Gastrocnemius medialis (tissue), 4 donors: Measurements from ENCODE around the gene THAP12. TPM values are rescaled to one million over a fixed set of nuclear protein-coding genes. Genes with fewer than 3 reads are reported as not detected.

ENCODE experiments used
- ATAC-seq, 2 donors: fragments of 150-250 bp; one replicate each; pipeline ENCODE4 v1.9.1; 2016
- DNase-seq, 2 donors: peaks; one replicate each; pipeline ENCODE4 v3.0.0-alpha.2; 2019
- H3K27ac ChIP-seq, 4 donors: fragments of 200-600 bp; sonication (generic); 1 replicate in 1 of 4; 2 replicates in 3 of 4; pipeline ENCODE4 v1.5.1; 2016 to 2018; ENCODE audit warnings: mild to moderate bottlenecking in 2 of 4, moderate library complexity in 1 of 4
- H3K27me3 ChIP-seq, 3 donors: fragments of 200-600 bp; sonication (generic) in 2 of 3; 1 replicate in 1 of 3; 2 replicates in 2 of 3; pipeline versions ENCODE4 v1.5.1 to v1.6.0; 2016 to 2019; ENCODE audit warnings: mild to moderate bottlenecking in 1 of 3, moderate library complexity in 1 of 3
- H3K36me3 ChIP-seq, 2 donors: fragments of 200-600 bp; sonication (generic) in 1 of 2; one replicate each; pipeline ENCODE4 v1.5.1; 2017 to 2018
- H3K4me1 ChIP-seq, 2 donors: fragments of 200-600 bp; sonication (generic) in 1 of 2; one replicate each; pipeline ENCODE4 v1.5.1; 2016 to 2017; ENCODE audit warnings: mild to moderate bottlenecking in 2 of 2
- H3K4me3 ChIP-seq, 4 donors: fragments of 200-600 bp; sonication (generic) in 3 of 4; 1 replicate in 1 of 4; 2 replicates in 3 of 4; pipeline ENCODE4 v1.5.1; 2016 to 2019; ENCODE audit warnings: mild to moderate bottlenecking in 2 of 4
- H3K9me3 ChIP-seq, 3 donors: fragments of 200-600 bp; sonication (generic) in 2 of 3; 1 replicate in 1 of 3; 2 replicates in 2 of 3; pipeline ENCODE4 v1.5.1; 2016 to 2019
- POLR2A ChIP-seq, 2 donors: fragments of 450-650 bp; IDR thresholded peaks; one replicate each; pipeline ENCODE4 v1.6.1; 2017; ENCODE audit warnings: antibody characterized with exemption in 2 of 2, mild to moderate bottlenecking in 2 of 2, moderate library complexity in 2 of 2
- in situ Hi-C, 4 donors: fragments of 200-750 bp; cut with MboI; loops; one replicate each; pipeline versions ENCODE4 v1.15.0 to v1.8.0; 2017; ENCODE audit warnings: low sequenced_read_pairs in 4 of 4
- intact Hi-C: fragments of 100-400 bp; cut with DNase I; formaldehyde crosslinking; loops from one replicate; pipeline ENCODE4 v1.15.1; 2023; ENCODE audit warnings: low total_unique reads
- total RNA-seq, 4 donors: library from RNA; depleted of rRNA; stranded (reverse); fragments of >200 nt; gene quantifications; one replicate each; pipeline versions ENCODE4 v1.1.0 to v1.2.3, GENCODE V29; 2016
- TF ChIP-seq, protein P1 (sequence below), 5 experiments: fragments of 450-650 bp in 3 of 5; fragments of 200-600 bp in 2 of 5; sonication (generic) in 2 of 5; IDR thresholded peaks in 4 of 5; conservative IDR thresholded peaks in 1 of 5; 1 replicate in 4 of 5; 2 replicates in 1 of 5; pipeline ENCODE4 v1.5.1; 2016 to 2019; ENCODE audit warnings: antibody characterized with exemption in 5 of 5, mild to moderate bottlenecking in 3 of 5, moderate library complexity in 3 of 5

Gene THAP12
- total RNA-seq, 4 donors from 2014 or later, result 24.5 to 35.3 (median 30.2) TPM

DNA sequence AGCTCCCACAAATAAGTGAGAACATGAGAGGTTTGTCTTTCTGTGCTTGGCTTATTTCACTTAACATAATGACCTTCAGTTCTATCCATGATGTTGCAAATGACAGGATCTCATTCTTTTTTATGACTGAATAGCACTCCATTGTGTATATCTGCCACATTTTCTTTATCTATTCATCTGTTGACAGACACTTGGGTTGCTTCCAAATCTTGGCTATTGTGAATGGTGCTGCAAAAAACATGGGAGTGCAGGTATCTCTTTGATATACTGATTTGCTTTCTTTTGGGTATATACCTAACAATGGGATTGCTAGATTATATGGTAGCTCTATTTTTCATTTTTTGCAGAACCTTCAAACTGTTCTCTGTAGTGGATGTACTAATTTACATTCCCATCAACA lies 13.5 kb upstream of the THAP12 start:
- no peak overlapping the region for H3K27ac ChIP-seq
- no peak overlapping the region for H3K4me3 ChIP-seq
- intact Hi-C loops, result no loop called here
- H3K4me1 ChIP-seq, result peaks cover 0 to 4% of the 10 kb centered on the region in 2 donors
- no peak for DNase-seq
- no peak for ATAC-seq
- no peaks in the 10 kb centered on the region for H3K36me3 ChIP-seq
- TF ChIP-seq POLR2A (IDR thresholded peaks at IDR 0.05), result no peak
- TF ChIP-seq, protein P1, sequence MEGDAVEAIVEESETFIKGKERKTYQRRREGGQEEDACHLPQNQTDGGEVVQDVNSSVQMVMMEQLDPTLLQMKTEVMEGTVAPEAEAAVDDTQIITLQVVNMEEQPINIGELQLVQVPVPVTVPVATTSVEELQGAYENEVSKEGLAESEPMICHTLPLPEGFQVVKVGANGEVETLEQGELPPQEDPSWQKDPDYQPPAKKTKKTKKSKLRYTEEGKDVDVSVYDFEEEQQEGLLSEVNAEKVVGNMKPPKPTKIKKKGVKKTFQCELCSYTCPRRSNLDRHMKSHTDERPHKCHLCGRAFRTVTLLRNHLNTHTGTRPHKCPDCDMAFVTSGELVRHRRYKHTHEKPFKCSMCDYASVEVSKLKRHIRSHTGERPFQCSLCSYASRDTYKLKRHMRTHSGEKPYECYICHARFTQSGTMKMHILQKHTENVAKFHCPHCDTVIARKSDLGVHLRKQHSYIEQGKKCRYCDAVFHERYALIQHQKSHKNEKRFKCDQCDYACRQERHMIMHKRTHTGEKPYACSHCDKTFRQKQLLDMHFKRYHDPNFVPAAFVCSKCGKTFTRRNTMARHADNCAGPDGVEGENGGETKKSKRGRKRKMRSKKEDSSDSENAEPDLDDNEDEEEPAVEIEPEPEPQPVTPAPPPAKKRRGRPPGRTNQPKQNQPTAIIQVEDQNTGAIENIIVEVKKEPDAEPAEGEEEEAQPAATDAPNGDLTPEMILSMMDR (IDR thresholded peaks at IDR 0.05 in 4 of 5, conservative IDR thresholded peaks at IDR 0.05 in 1 of 5), result no peak
- in situ Hi-C loops, result no loop called here
- H3K9me3 ChIP-seq, result no peaks in the 10 kb centered on the region
- H3K27me3 ChIP-seq, result no peaks in the 10 kb centered on the region

DNA sequence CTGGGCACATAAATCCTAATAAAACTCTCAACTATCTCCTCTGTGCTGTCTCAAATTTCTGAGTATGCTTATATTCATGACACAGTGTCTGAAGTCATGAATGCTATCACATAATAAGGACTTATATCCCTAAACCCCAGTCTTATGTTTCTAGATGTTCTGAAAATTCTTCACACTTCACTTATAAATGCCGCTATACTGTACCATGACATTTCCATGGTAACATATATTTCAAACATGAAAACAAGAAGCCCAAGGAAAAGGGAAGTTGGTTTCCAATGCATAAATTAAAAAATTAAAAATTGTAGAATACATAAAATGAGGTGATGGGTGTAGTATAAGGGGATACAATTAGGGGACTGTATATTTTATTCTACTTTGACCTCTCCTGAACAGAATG lies 11.9 kb upstream of the THAP12 start:
- TF ChIP-seq, protein P1 (IDR thresholded peaks at IDR 0.05 in 4 of 5, conservative IDR thresholded peaks at IDR 0.05 in 1 of 5), result no peak
- no peak for TF ChIP-seq POLR2A (IDR thresholded peaks at IDR 0.05)
- Histone ChIP-seq H3K36me3 (no peaks in the 10 kb centered on the region), H3K27me3 (no peaks in the 10 kb centered on the region), H3K4me1 (peaks cover 0 to 4% of the 10 kb centered on the region in 2 donors), H3K27ac (no peak overlapping the region), H3K9me3 (no peaks in the 10 kb centered on the region), H3K4me3 (no peak overlapping the region)
- in situ Hi-C loops, result no loop called here
- intact Hi-C loops, result no loop called here
- ATAC-seq (no peak), DNase-seq (no peak)

DNA sequence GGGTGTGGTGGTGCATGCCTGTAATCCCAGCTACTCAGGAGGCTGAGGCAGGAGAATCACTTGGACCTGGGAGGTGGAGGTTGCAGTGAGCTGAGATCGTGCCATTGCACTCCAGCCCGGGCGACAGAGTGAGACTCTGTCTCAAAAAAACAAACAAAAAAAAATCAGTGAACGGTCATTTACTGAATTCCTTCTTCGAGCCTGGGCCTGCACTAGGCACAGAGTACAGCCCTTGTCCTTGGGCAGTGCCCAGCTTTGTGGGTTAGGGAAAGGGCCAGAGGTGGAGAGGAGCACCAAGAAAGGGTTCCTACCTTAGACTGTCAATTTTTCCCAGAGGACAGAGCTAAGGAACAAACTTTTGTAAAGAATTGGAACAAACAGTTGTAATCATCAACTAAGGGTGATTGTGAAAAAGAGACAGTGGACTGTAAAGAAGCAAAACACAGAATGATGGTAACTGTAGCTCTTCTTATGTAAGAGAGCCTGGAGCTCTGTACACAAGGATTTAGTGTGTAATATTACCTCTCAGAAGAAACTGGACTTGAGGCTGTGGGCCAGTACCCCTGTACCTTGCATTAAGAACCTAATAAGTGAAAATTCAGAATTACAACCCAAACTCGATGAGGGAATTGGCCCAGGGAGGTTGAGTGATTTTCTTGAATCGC lies 11.0 kb upstream of the THAP12 start:
- DNase-seq (no peak), ATAC-seq (no peak)
- Histone ChIP-seq H3K36me3 (no peaks in the 10 kb centered on the region), H3K27ac (no peak overlapping the region), H3K4me3 (no peak overlapping the region), H3K9me3 (no peaks in the 10 kb centered on the region), H3K4me1 (peaks cover 0 to 4% of the 10 kb centered on the region in 2 donors), H3K27me3 (no peaks in the 10 kb centered on the region)
- in situ Hi-C loops (no loop called here), intact Hi-C loops (no loop called here)
- TF ChIP-seq, protein P1 (IDR thresholded peaks at IDR 0.05 in 4 of 5, conservative IDR thresholded peaks at IDR 0.05 in 1 of 5), result no peak
- TF ChIP-seq POLR2A (IDR thresholded peaks at IDR 0.05), result no peak

DNA sequence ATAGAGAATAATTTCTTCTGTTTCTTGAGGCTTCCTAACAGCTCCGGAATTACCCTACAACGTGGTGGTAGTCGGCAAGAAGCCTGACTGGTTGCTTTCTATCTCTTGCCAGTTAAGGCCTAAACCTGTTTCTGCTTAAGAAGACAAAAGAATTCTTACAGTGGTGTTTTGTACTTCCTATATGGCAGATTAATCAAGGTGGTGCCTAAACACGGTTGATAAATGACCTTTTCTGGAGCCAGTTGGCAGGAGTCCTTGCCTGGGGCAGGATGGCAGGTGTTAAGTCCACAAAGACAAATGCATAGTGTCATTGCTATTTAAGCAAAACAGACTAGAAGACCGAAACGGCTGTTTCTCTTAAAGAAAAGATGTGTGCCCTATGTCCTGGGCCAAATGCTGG lies 10.1 kb upstream of the THAP12 start:
- Histone ChIP-seq H3K27me3 (no peaks in the 10 kb centered on the region), H3K4me1 (peaks cover 0 to 4% of the 10 kb centered on the region in 2 donors), H3K4me3 (no peak overlapping the region), H3K36me3 (no peaks in the 10 kb centered on the region), H3K27ac (no peak overlapping the region), H3K9me3 (no peaks in the 10 kb centered on the region)
- intact Hi-C loops, result no loop called here
- in situ Hi-C loops, result no loop called here
- TF ChIP-seq POLR2A (IDR thresholded peaks at IDR 0.05), result no peak
- TF ChIP-seq, protein P1 (IDR thresholded peaks at IDR 0.05 in 4 of 5, conservative IDR thresholded peaks at IDR 0.05 in 1 of 5), result no peak
- DNase-seq, result no peak
- ATAC-seq, result no peak

DNA sequence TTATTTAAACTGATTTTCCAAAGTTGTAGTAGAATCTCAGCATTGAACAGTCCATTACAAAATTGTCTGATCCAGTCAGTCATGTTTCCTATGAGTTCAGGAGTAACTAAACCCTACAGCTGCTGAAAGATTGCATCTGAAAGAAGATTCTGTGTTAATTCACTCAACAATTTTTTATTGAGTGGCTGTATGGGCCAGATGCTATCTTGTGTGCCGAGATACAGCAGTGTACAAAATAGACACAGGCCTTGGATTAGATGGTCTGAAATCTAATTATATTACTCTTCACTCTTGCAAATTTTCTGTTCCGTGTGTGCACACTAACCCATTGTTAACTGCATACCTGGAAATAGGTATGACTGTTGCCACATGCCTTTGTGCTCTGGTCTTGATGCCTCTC lies 7.5 kb upstream of the THAP12 start:
- no peaks in the 10 kb centered on the region for H3K36me3 ChIP-seq
- intact Hi-C loops, result no loop called here
- in situ Hi-C loops, result loop anchor here in 1 of 4 donors (5.0 kb wide), 1 partner anchor 54 kb away; no protein-coding TSS in a partner anchor
- no peak for DNase-seq
- TF ChIP-seq POLR2A (IDR thresholded peaks at IDR 0.05), result no peak
- TF ChIP-seq, protein P1 (IDR thresholded peaks at IDR 0.05 in 4 of 5, conservative IDR thresholded peaks at IDR 0.05 in 1 of 5), result no peak
- no peak overlapping the region for H3K4me3 ChIP-seq
- H3K9me3 ChIP-seq, result no peaks in the 10 kb centered on the region
- H3K4me1 ChIP-seq, result peaks cover under 1 to 4% of the 10 kb centered on the region in 2 donors
- H3K27me3 ChIP-seq, result no peaks in the 10 kb centered on the region
- no peak overlapping the region for H3K27ac ChIP-seq
- no peak for ATAC-seq
